GM12874 (cell line): ENCODE data around the gene SH3TC2.

Experiments used
- TF ChIP-seq, protein P1 (sequence below): IDR thresholded peaks from 2 replicates; pipeline ENCODE4 v1.5.1; 2011; ENCODE audit warnings: low read depth, mild to moderate bottlenecking, control low read depth, low read length, moderate library complexity; ENCODE audit not compliant: insufficient read depth

SH3TC2 gene

DNA sequence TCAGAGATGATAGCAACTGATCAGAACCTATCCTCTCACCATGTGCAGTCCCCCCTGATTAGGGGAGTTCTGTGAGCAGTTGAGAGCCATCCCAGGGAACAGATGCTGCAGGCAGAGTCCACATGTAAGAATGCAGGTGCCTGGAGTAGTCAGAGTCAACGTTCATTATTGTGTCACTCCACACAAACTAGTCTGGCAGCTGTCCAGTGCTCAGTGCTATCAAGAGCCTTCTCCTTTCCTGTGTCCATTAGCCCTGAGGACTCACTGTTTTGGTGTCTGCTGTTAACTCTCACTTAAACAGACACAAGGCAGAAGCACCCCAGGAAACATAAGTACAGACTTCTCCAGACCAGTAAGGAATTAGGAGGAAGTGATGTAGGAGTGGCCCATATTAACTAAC lies 2.5 kb downstream of the SH3TC2 start:
- TF ChIP-seq, protein P1, sequence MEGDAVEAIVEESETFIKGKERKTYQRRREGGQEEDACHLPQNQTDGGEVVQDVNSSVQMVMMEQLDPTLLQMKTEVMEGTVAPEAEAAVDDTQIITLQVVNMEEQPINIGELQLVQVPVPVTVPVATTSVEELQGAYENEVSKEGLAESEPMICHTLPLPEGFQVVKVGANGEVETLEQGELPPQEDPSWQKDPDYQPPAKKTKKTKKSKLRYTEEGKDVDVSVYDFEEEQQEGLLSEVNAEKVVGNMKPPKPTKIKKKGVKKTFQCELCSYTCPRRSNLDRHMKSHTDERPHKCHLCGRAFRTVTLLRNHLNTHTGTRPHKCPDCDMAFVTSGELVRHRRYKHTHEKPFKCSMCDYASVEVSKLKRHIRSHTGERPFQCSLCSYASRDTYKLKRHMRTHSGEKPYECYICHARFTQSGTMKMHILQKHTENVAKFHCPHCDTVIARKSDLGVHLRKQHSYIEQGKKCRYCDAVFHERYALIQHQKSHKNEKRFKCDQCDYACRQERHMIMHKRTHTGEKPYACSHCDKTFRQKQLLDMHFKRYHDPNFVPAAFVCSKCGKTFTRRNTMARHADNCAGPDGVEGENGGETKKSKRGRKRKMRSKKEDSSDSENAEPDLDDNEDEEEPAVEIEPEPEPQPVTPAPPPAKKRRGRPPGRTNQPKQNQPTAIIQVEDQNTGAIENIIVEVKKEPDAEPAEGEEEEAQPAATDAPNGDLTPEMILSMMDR = no peak

DNA sequence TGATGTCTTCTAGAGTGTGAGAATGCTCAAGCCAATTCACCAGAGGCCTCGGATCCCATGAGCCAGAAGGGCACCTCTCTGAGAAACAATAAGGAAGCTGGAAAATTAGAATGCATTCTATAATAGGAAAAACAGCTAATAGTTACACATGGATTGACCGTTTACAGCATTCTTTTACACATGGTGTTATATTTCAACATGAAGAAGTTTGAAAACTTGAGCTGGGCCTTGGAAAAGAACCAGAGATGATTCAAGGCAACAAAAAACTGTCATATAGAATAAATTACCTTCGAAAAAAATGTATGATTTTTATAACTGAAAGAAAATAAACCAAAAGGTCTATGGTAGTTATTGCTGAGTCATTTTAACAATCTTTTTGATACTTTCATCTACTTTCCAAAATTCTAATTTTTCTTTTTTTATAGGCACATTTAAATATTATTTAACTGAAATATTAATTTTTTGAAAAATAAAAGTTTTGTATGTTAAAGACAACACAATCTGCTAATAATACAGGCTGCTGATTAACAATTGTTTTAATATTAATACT lies 6.2 kb downstream of the SH3TC2 start:
- TF ChIP-seq, protein P1 = no peak

DNA sequence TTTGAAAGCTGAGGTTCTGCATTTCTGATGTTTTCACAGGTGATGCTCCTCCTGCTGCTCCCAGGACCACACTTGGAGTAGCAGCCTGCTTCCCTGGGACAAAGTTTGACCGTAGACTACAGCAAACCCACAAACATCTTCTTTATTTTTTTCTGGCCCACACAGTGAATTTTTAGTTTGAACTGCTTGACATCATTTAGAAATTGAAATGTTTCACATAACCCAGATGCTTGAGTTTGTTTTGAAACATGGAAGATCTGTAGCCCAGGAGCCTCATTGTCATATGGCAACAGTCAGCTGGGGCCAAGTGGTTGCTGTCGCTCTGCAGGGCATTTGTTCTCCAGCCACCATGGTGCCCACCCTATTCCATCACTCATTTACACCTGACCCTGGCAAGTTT lies 8.4 kb downstream of the SH3TC2 start:
- TF ChIP-seq, protein P1 = no peak

DNA sequence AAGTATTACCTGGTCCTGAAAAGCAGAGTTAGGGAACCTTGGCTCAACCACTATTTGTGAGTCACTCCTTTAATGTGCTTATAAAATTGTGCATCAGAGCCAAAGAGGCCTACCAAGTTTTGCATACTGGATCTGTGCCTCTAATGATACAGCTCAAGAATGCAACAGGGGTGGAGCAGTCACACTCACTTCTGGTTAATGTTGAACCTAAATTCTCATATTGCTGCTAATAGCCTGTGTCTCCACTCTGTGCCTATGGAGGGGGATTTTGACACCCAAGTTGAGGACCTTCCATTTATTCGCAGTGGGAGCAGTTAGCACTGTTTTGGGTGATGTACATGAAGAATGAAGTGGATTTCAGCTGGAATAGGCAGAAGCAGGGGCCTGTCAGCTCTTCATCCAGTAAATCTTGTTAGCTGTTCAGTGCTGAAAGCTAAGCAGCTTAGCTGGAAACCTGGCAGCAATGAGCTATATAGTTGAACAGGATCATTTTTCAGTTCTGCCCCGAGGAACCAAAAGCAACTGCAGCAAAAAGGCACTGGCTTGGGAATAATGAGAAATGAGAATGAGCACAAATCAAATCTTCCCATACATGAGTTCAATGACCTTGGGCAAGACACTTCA lies 9.7 kb downstream of the SH3TC2 start:
- TF ChIP-seq, protein P1 = no peak

DNA sequence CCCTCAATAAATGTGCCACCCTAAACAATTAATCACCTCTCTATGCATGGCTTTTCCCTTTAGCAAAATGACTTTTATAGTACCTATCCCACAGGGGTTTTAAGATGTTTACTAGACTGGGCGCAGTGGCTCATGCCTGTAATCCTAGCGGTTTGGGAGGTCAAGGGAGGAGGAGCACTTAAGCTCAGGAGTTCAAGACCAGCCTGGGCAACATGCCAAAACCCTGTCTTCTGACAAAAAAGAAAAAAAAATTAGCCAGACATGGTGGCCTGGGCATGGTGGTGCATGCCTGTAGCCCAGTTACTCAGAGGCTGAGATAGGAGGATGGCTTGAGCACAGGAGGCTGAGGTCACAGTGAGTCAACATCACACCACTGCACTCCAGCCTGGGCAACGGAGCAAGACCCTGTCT lies 13.5 kb downstream of the SH3TC2 start:
- TF ChIP-seq, protein P1 = no peak

DNA sequence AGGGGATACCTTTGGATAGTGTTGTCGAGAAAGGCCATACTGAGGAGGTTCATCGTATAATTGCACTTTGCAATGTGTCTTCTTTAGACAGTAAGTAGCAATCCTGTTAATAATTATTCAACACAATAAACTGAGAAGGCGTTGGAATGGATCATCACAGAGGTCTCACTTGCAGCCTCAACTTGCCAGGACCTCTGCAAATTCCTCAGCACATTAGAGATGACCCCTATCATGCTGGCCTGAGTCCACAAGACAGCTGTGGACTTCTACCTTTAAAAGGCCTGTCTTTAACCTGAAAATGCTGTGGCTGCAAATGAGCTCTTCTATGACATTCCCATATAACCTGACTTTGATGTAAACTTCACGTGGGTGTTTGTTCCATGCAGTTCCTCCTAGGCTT lies 14.1 kb downstream of the SH3TC2 start:
- TF ChIP-seq, protein P1 = no peak

DNA sequence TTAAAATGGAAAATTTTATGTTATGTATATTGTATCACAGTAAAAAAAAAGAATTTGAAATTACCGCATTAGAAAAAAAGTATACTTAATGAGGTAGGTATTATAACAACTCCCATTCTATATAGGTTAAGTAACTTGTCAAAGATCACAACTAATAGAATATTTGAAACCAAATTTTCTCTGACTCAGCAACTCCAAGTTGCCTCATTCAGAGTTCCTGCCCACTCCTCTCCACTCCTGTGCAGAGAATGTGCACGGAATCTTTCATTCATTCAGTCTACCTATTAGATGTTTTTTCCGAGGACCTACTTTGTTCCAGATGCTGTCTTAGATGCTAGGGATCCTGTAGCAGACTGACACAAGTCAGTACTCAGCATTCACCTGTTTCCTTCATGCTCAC lies 15.4 kb downstream of the SH3TC2 start:
- TF ChIP-seq, protein P1 = no peak
